ENCODE data around the gene LRP11. TPM values are rescaled to one million over a fixed set of nuclear protein-coding genes. Genes with fewer than 3 reads are reported as not detected.

LRP11 gene
- total and polyA plus RNA-seq, 10 of the 15 experiments (the other 5 are each of a cell fraction or from before 2014, with no cell fraction given) = under 0.01 to 0.23 (median 0.03) TPM; not detected in 6

GRCh38 chr6:149847939-149848267 is 16.3 kb downstream of the LRP11 start:
- no peak overlapping the region for H3K9ac ChIP-seq (ENCODE audit: control insufficient read depth, insufficient read depth, low read length)
- SMC1A ChIA-PET (ENCODE audit: uncharacterized antibody, unreplicated experiment) = no interaction called here
- H4K20me1 ChIP-seq (ENCODE audit: control insufficient read depth, insufficient read depth) = no peaks in the 10 kb centered on the region
- H3K4me2 ChIP-seq (ENCODE audit: control insufficient read depth, insufficient read depth) = no peak overlapping the region
- BruUV-seq (replicated peaks) = no TSS peak
- no peak for TF ChIP-seq HDGF (IDR thresholded peaks at IDR 0.05)
- no peak for TF ChIP-seq MAX (IDR thresholded peaks at IDR 0.05; ENCODE audit: low read depth, low read length)
- H3K4me3 ChIP-seq = no peak overlapping the region
- no peak overlapping the region for H2AFZ ChIP-seq (ENCODE audit: control insufficient read depth, low read depth, low read length)
- no peak overlapping the region for H3K27ac ChIP-seq (ENCODE audit: control insufficient read depth, insufficient read depth)
- peaks cover 0 to 1% of the 10 kb centered on the region in 2 experiments; a peak in 3 of 4 replicates for H3K27me3 ChIP-seq (replicated peaks in 1 of 2; ENCODE audit: control insufficient read depth in 2 of 2, insufficient read depth in 2 of 2, low read length in 1 of 2)
- DNase-seq (ENCODE audit: low read depth, low spot score) (no peak), FAIRE-seq (no peak), ATAC-seq (no peak)
- H3K79me2 ChIP-seq (ENCODE audit: control insufficient read depth, insufficient read depth, low read length) = no peaks in the 10 kb centered on the region
- in situ Hi-C loops (cut with MboI) = loop anchor here (10.0 kb wide), 1 partner anchor 167 kb away; no protein-coding TSS in a partner anchor
- H3K4me1 ChIP-seq (ENCODE audit: control insufficient read depth, insufficient read depth, low read length) = peaks cover 7% of the 10 kb centered on the region
- RAD21 ChIA-PET (ENCODE audit: unreplicated experiment) = no interaction called here
- 54% methylated on average over 4 of the region's 4 CpGs for WGBS (ENCODE audit: insufficient coverage, insufficient replicate concordance, low lambda C conversion rate, missing lambda C conversion rate)
- CTCF ChIA-PET = interaction anchor here (2.8 kb wide), 1 partner anchor 12 kb away, joined by 18 read pairs; no protein-coding TSS in a partner anchor
- POLR2A ChIA-PET = no interaction called here
- intact Hi-C loops (cut with micrococcal nuclease; ENCODE audit: unreplicated experiment) = no loop called here
- H3K9me3 ChIP-seq (replicated peaks; ENCODE audit: control insufficient read depth, insufficient read depth, low read length) = no peaks in the 10 kb centered on the region
- no peaks in the 10 kb centered on the region for H3K36me3 ChIP-seq (ENCODE audit: control insufficient read depth in 2 of 2, insufficient read depth in 2 of 2, low read length in 1 of 2)

- Histone ChIP-seq H3K4me2 (ENCODE audit: control insufficient read depth, insufficient read depth) (no peak overlapping the region), H3K9ac (ENCODE audit: control insufficient read depth, insufficient read depth, low read length) (no peak overlapping the region), H3K27ac (ENCODE audit: control insufficient read depth, insufficient read depth) (no peak overlapping the region), H3K4me1 (ENCODE audit: control insufficient read depth, insufficient read depth, low read length) (no peaks in the 10 kb centered on the region), H2AFZ (ENCODE audit: control insufficient read depth, low read depth, low read length) (no peak overlapping the region), H3K36me3 (ENCODE audit: control insufficient read depth in 2 of 2, insufficient read depth in 2 of 2, low read length in 1 of 2) (no peaks in the 10 kb centered on the region), H3K9me3 (replicated peaks; ENCODE audit: control insufficient read depth, insufficient read depth, low read length) (no peaks in the 10 kb centered on the region), H3K27me3 (replicated peaks in 1 of 2; ENCODE audit: control insufficient read depth in 2 of 2, insufficient read depth in 2 of 2, low read length in 1 of 2) (peaks cover 0 to 1% of the 10 kb centered on the region in 2 experiments; a peak in 3 of 4 replicates), H3K4me3 (no peak overlapping the region), H4K20me1 (ENCODE audit: control insufficient read depth, insufficient read depth) (no peaks in the 10 kb centered on the region), H3K79me2 (ENCODE audit: control insufficient read depth, insufficient read depth, low read length) (no peaks in the 10 kb centered on the region)
- ChIA-PET RAD21 (ENCODE audit: unreplicated experiment) (interaction anchor here (1.0 to 1.2 kb wide), 2 partner anchors 14 to 76 kb away, joined by 3 read pairs; no protein-coding TSS in a partner anchor), POLR2A (interaction anchor here (0.6 kb wide), 1 partner anchor 955 kb away, joined by 3 read pairs; no protein-coding TSS in a partner anchor), CTCF (interaction anchor here (2.8 kb wide), 1 partner anchor 11 kb away, joined by 18 read pairs; no protein-coding TSS in a partner anchor), SMC1A (ENCODE audit: uncharacterized antibody, unreplicated experiment) (interaction anchor here (1.1 kb wide), 1 partner anchor 11 kb away, joined by 3 read pairs; no protein-coding TSS in a partner anchor)
- no peak for ATAC-seq
- WGBS (ENCODE audit: insufficient coverage, insufficient replicate concordance, low lambda C conversion rate, missing lambda C conversion rate) = 46% methylated on average over 7 of the region's 7 CpGs
- TF ChIP-seq MLLT1 (IDR thresholded peaks at IDR 0.05) (no peak), SIX5 (IDR thresholded peaks at IDR 0.05; ENCODE audit: low read depth, low read length, severe bottlenecking) (no peak), PKNOX1 (IDR thresholded peaks at IDR 0.05) (no peak), DPF2 (IDR thresholded peaks at IDR 0.05) (no peak), RUNX3 (IDR thresholded peaks at IDR 0.05; ENCODE audit: low read length) (no peak), RAD21 (IDR thresholded peaks at IDR 0.05; ENCODE audit: insufficient read depth, low read depth, low read length) (no peak), CREB1 (IDR thresholded peaks at IDR 0.05; ENCODE audit: low read depth) (no peak)
- FAIRE-seq = no peak
- BruUV-seq (replicated peaks) = no TSS peak
- intact Hi-C loops (cut with micrococcal nuclease; ENCODE audit: unreplicated experiment) (no loop called here), in situ Hi-C loops (cut with MboI) (loop anchor here (10.0 kb wide), 1 partner anchor 168 kb away; no protein-coding TSS in a partner anchor)
- no peak for DNase-seq (ENCODE audit: low read depth, low spot score)
These were observed 17.8 kb downstream of the LRP11 start for GRCh38 chr6:149846321-149846720.
